Liver (tissue), 9 donors: ENCODE measurements around the gene BTN1A1. TPM values are rescaled to one million over a fixed set of nuclear protein-coding genes. Genes with fewer than 3 reads are reported as not detected.

Experiments
- DNase-seq: peaks from one replicate; pipeline ENCODE4 v3.0.0-alpha.2; 2017; ENCODE audit warnings: low spot score
- H3K27ac ChIP-seq, 2 donors: one replicate each; pipeline ENCODE4 v1.7.0; 2013; ENCODE audit warnings: inconsistent platforms in 2 of 2, low read length in 2 of 2, control low read depth in 1 of 2, low read depth in 1 of 2, mild to moderate bottlenecking in 1 of 2
- H3K27me3 ChIP-seq, 4 donors: one replicate each; pipeline versions ENCODE4 v1.6.1 to v1.7.0; 2013; ENCODE audit warnings: low read length in 3 of 4, inconsistent platforms in 1 of 4, mild to moderate bottlenecking in 1 of 4, moderate library complexity in 1 of 4; ENCODE audit not compliant: control insufficient read depth in 4 of 4, insufficient read depth in 4 of 4
- H3K36me3 ChIP-seq, 4 donors: one replicate each; pipeline versions ENCODE4 v1.6.1 to v1.7.0; 2013; ENCODE audit warnings: low read length in 3 of 4, mild to moderate bottlenecking in 3 of 4, low read depth in 1 of 4, moderate library complexity in 1 of 4; ENCODE audit not compliant: control insufficient read depth in 4 of 4, insufficient read depth in 3 of 4
- H3K4me1 ChIP-seq, 4 donors: one replicate each; pipeline versions ENCODE4 v1.6.1 to v1.7.0; 2013; ENCODE audit warnings: low read length in 3 of 4, mild to moderate bottlenecking in 3 of 4, moderate library complexity in 1 of 4; ENCODE audit not compliant: control insufficient read depth in 4 of 4, insufficient read depth in 4 of 4
- H3K4me3 ChIP-seq, 3 donors: one replicate each; pipeline versions ENCODE4 v1.6.1 to v1.7.0; 2013; ENCODE audit warnings: low read length in 3 of 3, control low read depth in 1 of 3, low read depth in 1 of 3, mild to moderate bottlenecking in 1 of 3
- H3K9ac ChIP-seq, 2 donors: one replicate each; pipeline ENCODE4 v1.7.0; 2013; ENCODE audit warnings: low read length in 2 of 2, mild to moderate bottlenecking in 2 of 2, moderate library complexity in 2 of 2, control low read depth in 1 of 2, low read depth in 1 of 2
- H3K9me3 ChIP-seq, 4 donors: one replicate each; pipeline versions ENCODE4 v1.6.1 to v1.7.0; 2013; ENCODE audit warnings: low read length in 3 of 4; ENCODE audit not compliant: control insufficient read depth in 4 of 4
- ATF3 ChIP-seq: IDR thresholded peaks from 2 replicates; pipeline ENCODE4 v1.6.1; 2016; ENCODE audit warnings: antibody characterized with exemption
- EGR1 ChIP-seq, 2 donors: IDR thresholded peaks; 2 replicates each; pipeline ENCODE4 v1.6.1; 2016 to 2018; ENCODE audit warnings: antibody characterized with exemption in 2 of 2, low read depth in 2 of 2
- FOXA1 ChIP-seq: IDR thresholded peaks from 2 replicates; pipeline ENCODE4 v1.6.1; 2016; ENCODE audit warnings: antibody characterized with exemption
- FOXA2 ChIP-seq: IDR thresholded peaks from 2 replicates; pipeline ENCODE4 v1.6.1; 2016; ENCODE audit warnings: antibody characterized with exemption
- GABPA ChIP-seq, 2 donors: IDR thresholded peaks in 1 of 2; conservative IDR thresholded peaks in 1 of 2; 2 replicates each; pipeline ENCODE4 v1.6.1; 2016; ENCODE audit warnings: antibody characterized with exemption in 2 of 2, mild to moderate bottlenecking in 1 of 2, moderate library complexity in 1 of 2
- HNF4A ChIP-seq, 2 donors: conservative IDR thresholded peaks; 2 replicates each; pipeline ENCODE4 v1.6.1; 2016; ENCODE audit warnings: antibody characterized with exemption in 2 of 2, mild to moderate bottlenecking in 2 of 2
- HNF4G ChIP-seq: IDR thresholded peaks from 2 replicates; pipeline ENCODE4 v1.6.1; 2016; ENCODE audit warnings: antibody characterized with exemption
- JUND ChIP-seq, 2 donors: IDR thresholded peaks; 2 replicates each; pipeline ENCODE4 v1.6.1; 2016; ENCODE audit warnings: antibody characterized with exemption in 2 of 2
- MAX ChIP-seq: IDR thresholded peaks from 2 replicates; pipeline ENCODE4 v1.6.1; 2016; ENCODE audit warnings: antibody characterized with exemption
- RAD21 ChIP-seq, 2 donors: IDR thresholded peaks; 2 replicates each; pipeline ENCODE4 v1.6.1; 2016; ENCODE audit warnings: antibody characterized with exemption in 2 of 2, mild to moderate bottlenecking in 2 of 2
- RXRA ChIP-seq, 2 donors: IDR thresholded peaks; 2 replicates each; pipeline ENCODE4 v1.6.1; 2017 to 2018; ENCODE audit warnings: antibody characterized with exemption in 2 of 2, mild to moderate bottlenecking in 1 of 2
- TAF1 ChIP-seq: conservative IDR thresholded peaks from 2 replicates; pipeline ENCODE4 v1.6.1; 2016; ENCODE audit warnings: antibody characterized with exemption, mild to moderate bottlenecking
- ZBTB33 ChIP-seq: IDR thresholded peaks from 2 replicates; pipeline ENCODE4 v1.6.1; 2016; ENCODE audit warnings: antibody characterized with exemption
- WGBS: extraction: QIAGEN DNeasy Blood & Tissue Kit; methylation state at CpG from one replicate; pipeline ENCODE4 v1.1.7; 2013; 5-methylcytosine and 5-hydroxymethylcytosine counted together
- polyA plus RNA-seq, 2 donors: library from polyadenylated mRNA; stranded (reverse) in 1 of 2; unstranded in 1 of 2; fragments of 200-250 nt in 1 of 2; fragments of >200 nt in 1 of 2; fragmentation: Nextera tagmentation in 1 of 2; extraction: Ambion mirVana in 1 of 2; gene quantifications; one replicate each; pipeline versions ENCODE4 v1.2.1 to v1.2.3, GENCODE V29; 2013 to 2015
- total RNA-seq, 2 donors: library from RNA; depleted of rRNA; stranded (reverse); fragments of >200 nt; gene quantifications; one replicate each; pipeline ENCODE4 v1.2.3, GENCODE V29; 2014
- TF ChIP-seq, protein P1 (sequence below): fragments of 150-350 bp; IDR thresholded peaks from 2 replicates; pipeline ENCODE4 v1.5.1; 2017; ENCODE audit warnings: improper control_type of control experiment, low read depth, low read length; ENCODE audit not compliant: missing input control
- TF ChIP-seq, protein P2 (sequence below): IDR thresholded peaks from 2 replicates; pipeline ENCODE4 v1.6.1; 2016; ENCODE audit warnings: antibody characterized with exemption, mild to moderate bottlenecking
- donor health status: healthy.
- donor health status: healthy.
- donor health status: healthy.
- donor health status: healthy.
- donor health status: healthy.

Gene BTN1A1
- total and polyA plus RNA-seq, 4 donors: 0.06 TPM; not detected in 3

- no peak overlapping the region for H3K27ac ChIP-seq
- 58% methylated on average over 11 of the region's 11 CpGs for WGBS
- DNase-seq: no peak
- H3K4me1 ChIP-seq: peaks cover 4 to 21% (median 17%) of the 10 kb centered on the region in 4 donors
- peak overlapping the region in 1 of 3 donors; percentile 43 for H3K4me3 ChIP-seq
- no peaks in the 10 kb centered on the region for H3K27me3 ChIP-seq
- no peak overlapping the region for H3K9ac ChIP-seq
- H3K9me3 ChIP-seq: peaks cover 0 to 2% (median 0%) of the 10 kb centered on the region in 4 donors
- no peaks in the 10 kb centered on the region for H3K36me3 ChIP-seq
- TF ChIP-seq HNF4G: no peak
- TF ChIP-seq RAD21 (IDR thresholded peaks at IDR 0.05): no peak
- no peak for TF ChIP-seq ZBTB33
Measured at GRCh38 chr6:26552640-26553188, 52.6 kb downstream of the BTN1A1 start.

- Histone ChIP-seq H3K9me3 (peaks cover 0 to 2% (median 0%) of the 10 kb centered on the region in 4 donors), H3K27ac (peak overlapping the region in 1 of 2 donors; percentile 25), H3K4me3 (peak overlapping the region; percentile 41 to 45 (median 43)), H3K4me1 (peaks cover 4 to 21% (median 17%) of the 10 kb centered on the region in 4 donors), H3K27me3 (no peaks in the 10 kb centered on the region), H3K36me3 (no peaks in the 10 kb centered on the region), H3K9ac (no peak overlapping the region)
- no peak for TF ChIP-seq GABPA (IDR thresholded peaks at IDR 0.05 in 1 of 2, conservative IDR thresholded peaks at IDR 0.05 in 1 of 2)
- TF ChIP-seq ATF3: peak; percentile 99
- peak; percentile 64 for TF ChIP-seq MAX
- TF ChIP-seq FOXA1: no peak
- DNase-seq: peak; percentile 87
- 4% methylated on average over 13 of the region's 13 CpGs for WGBS
Measured at GRCh38 chr6:26553264-26553634, 53.1 kb downstream of the BTN1A1 start.

- H3K9ac ChIP-seq: peak overlapping the region in 1 of 2 donors; percentile 32
- no peaks in the 10 kb centered on the region for H3K27me3 ChIP-seq
- H3K9me3 ChIP-seq: peaks cover 0 to 2% (median 0%) of the 10 kb centered on the region in 4 donors
- WGBS: 1% methylated on average over 19 of the region's 19 CpGs
- no peaks in the 10 kb centered on the region for H3K36me3 ChIP-seq
- peaks cover 4 to 21% (median 17%) of the 10 kb centered on the region in 4 donors for H3K4me1 ChIP-seq
- H3K27ac ChIP-seq: peak overlapping the region; percentile 21 to 25
- H3K4me3 ChIP-seq: peak overlapping the region; percentile 41 to 45 (median 43)
- peak; percentile 86 for DNase-seq
- TF ChIP-seq EGR1 (IDR thresholded peaks at IDR 0.05; ENCODE audit: low read depth in 2 of 2) (no peak), JUND (IDR thresholded peaks at IDR 0.05) (peak in 1 of 2 donors; percentile 57), ZBTB33 (no peak), RAD21 (IDR thresholded peaks at IDR 0.05) (no peak), RXRA (IDR thresholded peaks at IDR 0.05) (peak; percentile 44 to 63), TAF1 (no peak), HNF4A (conservative IDR thresholded peaks at IDR 0.05) (peak; percentile 47 to 83), FOXA2 (no peak), ATF3 (peak; percentile 100)
- TF ChIP-seq, protein P1, sequence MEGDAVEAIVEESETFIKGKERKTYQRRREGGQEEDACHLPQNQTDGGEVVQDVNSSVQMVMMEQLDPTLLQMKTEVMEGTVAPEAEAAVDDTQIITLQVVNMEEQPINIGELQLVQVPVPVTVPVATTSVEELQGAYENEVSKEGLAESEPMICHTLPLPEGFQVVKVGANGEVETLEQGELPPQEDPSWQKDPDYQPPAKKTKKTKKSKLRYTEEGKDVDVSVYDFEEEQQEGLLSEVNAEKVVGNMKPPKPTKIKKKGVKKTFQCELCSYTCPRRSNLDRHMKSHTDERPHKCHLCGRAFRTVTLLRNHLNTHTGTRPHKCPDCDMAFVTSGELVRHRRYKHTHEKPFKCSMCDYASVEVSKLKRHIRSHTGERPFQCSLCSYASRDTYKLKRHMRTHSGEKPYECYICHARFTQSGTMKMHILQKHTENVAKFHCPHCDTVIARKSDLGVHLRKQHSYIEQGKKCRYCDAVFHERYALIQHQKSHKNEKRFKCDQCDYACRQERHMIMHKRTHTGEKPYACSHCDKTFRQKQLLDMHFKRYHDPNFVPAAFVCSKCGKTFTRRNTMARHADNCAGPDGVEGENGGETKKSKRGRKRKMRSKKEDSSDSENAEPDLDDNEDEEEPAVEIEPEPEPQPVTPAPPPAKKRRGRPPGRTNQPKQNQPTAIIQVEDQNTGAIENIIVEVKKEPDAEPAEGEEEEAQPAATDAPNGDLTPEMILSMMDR: no peak
- TF ChIP-seq, protein P2, sequence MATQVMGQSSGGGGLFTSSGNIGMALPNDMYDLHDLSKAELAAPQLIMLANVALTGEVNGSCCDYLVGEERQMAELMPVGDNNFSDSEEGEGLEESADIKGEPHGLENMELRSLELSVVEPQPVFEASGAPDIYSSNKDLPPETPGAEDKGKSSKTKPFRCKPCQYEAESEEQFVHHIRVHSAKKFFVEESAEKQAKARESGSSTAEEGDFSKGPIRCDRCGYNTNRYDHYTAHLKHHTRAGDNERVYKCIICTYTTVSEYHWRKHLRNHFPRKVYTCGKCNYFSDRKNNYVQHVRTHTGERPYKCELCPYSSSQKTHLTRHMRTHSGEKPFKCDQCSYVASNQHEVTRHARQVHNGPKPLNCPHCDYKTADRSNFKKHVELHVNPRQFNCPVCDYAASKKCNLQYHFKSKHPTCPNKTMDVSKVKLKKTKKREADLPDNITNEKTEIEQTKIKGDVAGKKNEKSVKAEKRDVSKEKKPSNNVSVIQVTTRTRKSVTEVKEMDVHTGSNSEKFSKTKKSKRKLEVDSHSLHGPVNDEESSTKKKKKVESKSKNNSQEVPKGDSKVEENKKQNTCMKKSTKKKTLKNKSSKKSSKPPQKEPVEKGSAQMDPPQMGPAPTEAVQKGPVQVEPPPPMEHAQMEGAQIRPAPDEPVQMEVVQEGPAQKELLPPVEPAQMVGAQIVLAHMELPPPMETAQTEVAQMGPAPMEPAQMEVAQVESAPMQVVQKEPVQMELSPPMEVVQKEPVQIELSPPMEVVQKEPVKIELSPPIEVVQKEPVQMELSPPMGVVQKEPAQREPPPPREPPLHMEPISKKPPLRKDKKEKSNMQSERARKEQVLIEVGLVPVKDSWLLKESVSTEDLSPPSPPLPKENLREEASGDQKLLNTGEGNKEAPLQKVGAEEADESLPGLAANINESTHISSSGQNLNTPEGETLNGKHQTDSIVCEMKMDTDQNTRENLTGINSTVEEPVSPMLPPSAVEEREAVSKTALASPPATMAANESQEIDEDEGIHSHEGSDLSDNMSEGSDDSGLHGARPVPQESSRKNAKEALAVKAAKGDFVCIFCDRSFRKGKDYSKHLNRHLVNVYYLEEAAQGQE: no peak
Measured at GRCh38 chr6:26553635-26554446, 53.7 kb downstream of the BTN1A1 start.
